ENCODE data around the gene TMEM63C.

Gene TMEM63C

GRCh38 chr14:77178656-77179055 is 2.9 kb upstream of the TMEM63C start:
- Mint-ChIP-seq H3K4me1 (peaks cover 17% of the 10 kb centered on the region), H3K27ac (no peak overlapping the region), H3K36me3 (no peaks in the 10 kb centered on the region), H3K4me3 (no peak overlapping the region), H3K9me3 (no peaks in the 10 kb centered on the region)
- DNase-seq (ENCODE audit: low spot score in 2 of 2) (no peak), ATAC-seq (no peak)

- no peaks in the 10 kb centered on the region for H3K36me3 Mint-ChIP-seq
- H3K4me3 Mint-ChIP-seq, result peak overlapping the region; percentile 67
- H3K4me1 Mint-ChIP-seq, result peaks cover 31% of the 10 kb centered on the region
- H3K9me3 Mint-ChIP-seq, result no peaks in the 10 kb centered on the region
- no peak for DNase-seq (ENCODE audit: low spot score in 2 of 2)
- no peak for ATAC-seq
- H3K27ac Mint-ChIP-seq, result no peak overlapping the region
Observed at GRCh38 chr14:77180726-77181602, 634 bp upstream of the TMEM63C start.

- ATAC-seq, result no peak
- Mint-ChIP-seq H3K4me3 (peak overlapping the region; percentile 18), H3K36me3 (no peaks in the 10 kb centered on the region), H3K9me3 (no peaks in the 10 kb centered on the region), H3K4me1 (peaks cover 31% of the 10 kb centered on the region), H3K27ac (no peak overlapping the region)
- DNase-seq (ENCODE audit: low spot score in 2 of 2), result no peak
Observed at GRCh38 chr14:77183896-77184295, 2.3 kb downstream of the TMEM63C start.

- H3K36me3 Mint-ChIP-seq, result no peaks in the 10 kb centered on the region
- no peak for DNase-seq (ENCODE audit: low spot score in 2 of 2)
- peak overlapping the region; percentile 18 for H3K4me3 Mint-ChIP-seq
- H3K9me3 Mint-ChIP-seq, result no peaks in the 10 kb centered on the region
- H3K27ac Mint-ChIP-seq, result no peak overlapping the region
- H3K4me1 Mint-ChIP-seq, result peaks cover 31% of the 10 kb centered on the region
- peak; percentile 56 for ATAC-seq
Observed at GRCh38 chr14:77184396-77185092, 2.9 kb downstream of the TMEM63C start.

GRCh38 chr14:77185093-77185465 is 3.5 kb downstream of the TMEM63C start:
- H3K36me3 Mint-ChIP-seq, result no peaks in the 10 kb centered on the region
- no peak overlapping the region for H3K27ac Mint-ChIP-seq
- ATAC-seq (no peak), DNase-seq (ENCODE audit: low spot score in 2 of 2) (no peak)
- peaks cover 31% of the 10 kb centered on the region for H3K4me1 Mint-ChIP-seq
- no peak overlapping the region for H3K4me3 Mint-ChIP-seq
- H3K9me3 Mint-ChIP-seq, result no peaks in the 10 kb centered on the region

- Mint-ChIP-seq H3K36me3 (no peaks in the 10 kb centered on the region), H3K4me3 (no peak overlapping the region), H3K9me3 (no peaks in the 10 kb centered on the region), H3K4me1 (peaks cover 23% of the 10 kb centered on the region), H3K27ac (no peak overlapping the region)
- peak; percentile 47 for ATAC-seq
- no peak for DNase-seq (ENCODE audit: low spot score in 2 of 2)
Observed at GRCh38 chr14:77186911-77187648, 5.5 kb downstream of the TMEM63C start.

- Mint-ChIP-seq H3K27ac (no peak overlapping the region), H3K9me3 (no peaks in the 10 kb centered on the region), H3K4me1 (peaks cover 17% of the 10 kb centered on the region), H3K36me3 (no peaks in the 10 kb centered on the region), H3K4me3 (no peak overlapping the region)
- no peak for DNase-seq (ENCODE audit: low spot score in 2 of 2)
- ATAC-seq, result no peak
Observed at GRCh38 chr14:77187649-77188012, 6.0 kb downstream of the TMEM63C start.

- no peaks in the 10 kb centered on the region for H3K9me3 Mint-ChIP-seq
- H3K27ac Mint-ChIP-seq, result no peak overlapping the region
- DNase-seq (ENCODE audit: low spot score in 2 of 2), result no peak
- H3K4me3 Mint-ChIP-seq, result no peak overlapping the region
- no peaks in the 10 kb centered on the region for H3K36me3 Mint-ChIP-seq
- no peak for ATAC-seq
- peaks cover 10% of the 10 kb centered on the region for H3K4me1 Mint-ChIP-seq
Observed at GRCh38 chr14:77189479-77189878, 7.9 kb downstream of the TMEM63C start.

- H3K27ac Mint-ChIP-seq, result no peak overlapping the region
- no peaks in the 10 kb centered on the region for H3K36me3 Mint-ChIP-seq
- no peaks in the 10 kb centered on the region for H3K9me3 Mint-ChIP-seq
- H3K4me1 Mint-ChIP-seq, result no peaks in the 10 kb centered on the region
- no peak overlapping the region for H3K4me3 Mint-ChIP-seq
- ATAC-seq, result no peak
- no peak for DNase-seq (ENCODE audit: low spot score in 2 of 2)
Observed at GRCh38 chr14:77190977-77191376, 9.4 kb downstream of the TMEM63C start.

- no peak overlapping the region for H3K27ac Mint-ChIP-seq
- H3K4me3 Mint-ChIP-seq, result no peak overlapping the region
- ATAC-seq, result no peak
- H3K9me3 Mint-ChIP-seq, result no peaks in the 10 kb centered on the region
- H3K4me1 Mint-ChIP-seq, result no peaks in the 10 kb centered on the region
- DNase-seq (ENCODE audit: low spot score in 2 of 2), result no peak
- no peaks in the 10 kb centered on the region for H3K36me3 Mint-ChIP-seq
Observed at GRCh38 chr14:77194706-77195105, 13.1 kb downstream of the TMEM63C start.

- DNase-seq (ENCODE audit: low spot score in 2 of 2) (no peak), ATAC-seq (peak; percentile 34)
- Mint-ChIP-seq H3K4me1 (no peaks in the 10 kb centered on the region), H3K4me3 (no peak overlapping the region), H3K36me3 (no peaks in the 10 kb centered on the region), H3K9me3 (no peaks in the 10 kb centered on the region), H3K27ac (no peak overlapping the region)
Observed at GRCh38 chr14:77195766-77196165, 14.2 kb downstream of the TMEM63C start.

- Mint-ChIP-seq H3K36me3 (no peaks in the 10 kb centered on the region), H3K4me3 (no peak overlapping the region), H3K27ac (no peak overlapping the region), H3K9me3 (no peaks in the 10 kb centered on the region), H3K4me1 (no peaks in the 10 kb centered on the region)
- DNase-seq (ENCODE audit: low spot score in 2 of 2) (no peak), ATAC-seq (no peak)
Observed at GRCh38 chr14:77197988-77198387, 16.4 kb downstream of the TMEM63C start.

- no peak overlapping the region for H3K4me3 Mint-ChIP-seq
- no peak overlapping the region for H3K27ac Mint-ChIP-seq
- H3K4me1 Mint-ChIP-seq, result no peaks in the 10 kb centered on the region
- DNase-seq (ENCODE audit: low spot score in 2 of 2), result no peak
- ATAC-seq, result no peak
- no peaks in the 10 kb centered on the region for H3K36me3 Mint-ChIP-seq
- no peaks in the 10 kb centered on the region for H3K9me3 Mint-ChIP-seq
Observed at GRCh38 chr14:77198561-77198960, 17.0 kb downstream of the TMEM63C start.

GRCh38 chr14:77199590-77199989 is 18.0 kb downstream of the TMEM63C start:
- Mint-ChIP-seq H3K36me3 (no peaks in the 10 kb centered on the region), H3K4me1 (no peaks in the 10 kb centered on the region)
- ATAC-seq, result no peak

GRCh38 chr14:77200406-77200985 is 18.9 kb downstream of the TMEM63C start:
- H3K4me1 Mint-ChIP-seq, result no peaks in the 10 kb centered on the region
- no peaks in the 10 kb centered on the region for H3K36me3 Mint-ChIP-seq
- ATAC-seq, result no peak
- no peak overlapping the region for H3K27ac Mint-ChIP-seq
- H3K4me3 Mint-ChIP-seq, result no peak overlapping the region
- H3K9me3 Mint-ChIP-seq, result no peaks in the 10 kb centered on the region
- DNase-seq (ENCODE audit: low spot score in 2 of 2), result no peak

More at GRCh38 chr14:77199590-77199989, 18.0 kb downstream of the TMEM63C start:
- no peak overlapping the region for H3K4me3 Mint-ChIP-seq
- H3K9me3 Mint-ChIP-seq, result no peaks in the 10 kb centered on the region
- H3K27ac Mint-ChIP-seq, result no peak overlapping the region
- DNase-seq (ENCODE audit: low spot score in 2 of 2), result no peak

Measured in stimulated activated effector memory CD8-positive, alpha-beta T cell treated with anti-CD3 and anti-CD28 coated beads, Interleukin-12 subunit alpha, Interleukin-12 subunit beta, amount 100 ng/mL, for 72 hours (primary cell).